Omental fat pad (tissue), 4 donors: ENCODE measurements around the gene TPPP3. TPM values are rescaled to one million over a fixed set of nuclear protein-coding genes. Genes with fewer than 3 reads are reported as not detected.

ENCODE experiments used
- ATAC-seq: fragments of 150-250 bp; one replicate; pipeline ENCODE4 v1.9.1; 2016; ENCODE audit warnings: mild to moderate bottlenecking, moderate library complexity; ENCODE audit not compliant: low FRiP score
- DNase-seq: peaks from one replicate; pipeline ENCODE4 v3.0.0-alpha.2; 2019; ENCODE audit warnings: low spot score
- total RNA-seq, 4 donors: library from RNA; depleted of rRNA; stranded (reverse); fragments of >200 nt; gene quantifications; one replicate each; pipeline ENCODE4 v1.1.0, GENCODE V29; 2016
- TF ChIP-seq, protein P1 (sequence below), 3 donors: fragments of 450-650 bp; IDR thresholded peaks; one replicate each; pipeline ENCODE4 v1.5.1; 2016 to 2017; ENCODE audit warnings: antibody characterized with exemption in 3 of 3, mild to moderate bottlenecking in 3 of 3, moderate library complexity in 2 of 3

Gene TPPP3
- total RNA-seq, 4 donors from 2014 or later: 1.0 to 24.9 (median 8.9) TPM

- TF ChIP-seq, protein P1, sequence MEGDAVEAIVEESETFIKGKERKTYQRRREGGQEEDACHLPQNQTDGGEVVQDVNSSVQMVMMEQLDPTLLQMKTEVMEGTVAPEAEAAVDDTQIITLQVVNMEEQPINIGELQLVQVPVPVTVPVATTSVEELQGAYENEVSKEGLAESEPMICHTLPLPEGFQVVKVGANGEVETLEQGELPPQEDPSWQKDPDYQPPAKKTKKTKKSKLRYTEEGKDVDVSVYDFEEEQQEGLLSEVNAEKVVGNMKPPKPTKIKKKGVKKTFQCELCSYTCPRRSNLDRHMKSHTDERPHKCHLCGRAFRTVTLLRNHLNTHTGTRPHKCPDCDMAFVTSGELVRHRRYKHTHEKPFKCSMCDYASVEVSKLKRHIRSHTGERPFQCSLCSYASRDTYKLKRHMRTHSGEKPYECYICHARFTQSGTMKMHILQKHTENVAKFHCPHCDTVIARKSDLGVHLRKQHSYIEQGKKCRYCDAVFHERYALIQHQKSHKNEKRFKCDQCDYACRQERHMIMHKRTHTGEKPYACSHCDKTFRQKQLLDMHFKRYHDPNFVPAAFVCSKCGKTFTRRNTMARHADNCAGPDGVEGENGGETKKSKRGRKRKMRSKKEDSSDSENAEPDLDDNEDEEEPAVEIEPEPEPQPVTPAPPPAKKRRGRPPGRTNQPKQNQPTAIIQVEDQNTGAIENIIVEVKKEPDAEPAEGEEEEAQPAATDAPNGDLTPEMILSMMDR (IDR thresholded peaks at IDR 0.05): no peak
- DNase-seq: no peak
- no peak for ATAC-seq
These were observed 32.7 kb upstream of the TPPP3 start for GRCh38 chr16:67426022-67426421.

- TF ChIP-seq, protein P1 (IDR thresholded peaks at IDR 0.05): no peak
- ATAC-seq (no peak), DNase-seq (no peak)
These were observed 32.3 kb upstream of the TPPP3 start for GRCh38 chr16:67425580-67425979.

DNA sequence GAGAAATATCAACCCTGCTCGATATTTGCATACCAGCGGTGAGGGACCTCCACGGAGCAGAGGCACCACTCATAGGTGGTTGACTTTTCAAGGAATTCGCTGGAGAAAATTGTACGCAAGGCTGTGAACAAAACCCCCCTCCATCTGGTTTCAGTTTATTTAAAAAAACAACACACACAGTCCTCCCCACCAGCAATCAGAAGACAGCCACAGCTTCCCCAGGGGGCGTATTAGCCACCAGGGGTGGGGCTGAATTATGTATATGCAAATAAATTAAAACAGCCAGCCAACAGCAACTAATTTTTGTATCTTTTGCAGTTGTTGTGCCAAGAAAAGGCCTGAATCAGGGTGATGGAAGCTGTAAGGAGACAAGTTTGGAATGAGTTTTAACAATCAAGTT lies 31.8 kb upstream of the TPPP3 start:
- ATAC-seq (no peak), DNase-seq (no peak)
- TF ChIP-seq, protein P1 (IDR thresholded peaks at IDR 0.05): no peak

DNA sequence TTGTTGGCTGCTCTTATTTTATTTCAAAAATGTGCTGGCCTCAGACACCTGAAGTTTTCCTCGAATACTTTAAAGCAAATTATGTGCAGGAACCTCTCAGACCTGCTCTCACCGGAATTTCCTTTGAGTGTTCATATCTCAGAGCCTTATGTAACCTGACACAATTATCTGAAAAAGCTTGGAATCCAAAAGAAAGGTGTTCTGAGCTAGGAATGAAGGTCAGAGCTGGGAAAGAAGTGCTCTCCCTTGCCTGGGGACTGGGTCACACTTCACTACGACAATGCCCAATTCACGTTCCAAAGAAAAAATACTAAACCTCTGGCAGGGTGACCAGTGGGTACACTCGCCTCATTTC lies 30.9 kb upstream of the TPPP3 start:
- no peak for DNase-seq
- ATAC-seq: no peak
- TF ChIP-seq, protein P1 (IDR thresholded peaks at IDR 0.05): no peak

DNA sequence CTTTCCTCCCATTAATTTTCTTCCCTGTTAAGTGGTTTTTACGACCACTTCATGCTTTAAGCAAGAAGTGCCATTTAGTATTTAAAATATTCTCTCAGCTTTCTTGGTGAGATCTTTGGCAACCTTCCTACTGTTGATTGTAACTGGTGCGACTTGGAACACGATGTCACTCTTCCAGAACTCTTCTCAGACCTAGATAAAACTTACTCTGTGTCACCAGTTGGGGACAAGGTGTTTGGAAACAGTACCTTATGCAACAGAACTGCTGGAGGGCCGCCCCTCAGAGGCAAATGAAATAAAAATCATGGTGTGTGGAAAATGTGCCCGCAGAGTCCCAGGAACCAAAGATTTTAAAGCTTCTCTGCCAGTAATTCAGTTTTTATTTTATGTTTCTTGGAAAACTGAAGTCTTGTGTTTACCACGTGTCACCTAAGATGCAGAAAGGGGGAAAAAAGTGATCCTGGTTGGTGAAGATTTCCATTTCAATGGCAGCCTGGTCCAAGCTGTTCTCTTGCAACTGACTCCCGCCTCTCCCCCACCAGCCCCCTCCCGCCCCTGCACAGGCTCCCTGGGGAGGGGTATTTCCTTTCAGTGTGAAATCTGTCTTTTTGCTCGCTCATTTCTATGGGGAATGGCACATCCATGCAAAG lies 30.4 kb upstream of the TPPP3 start:
- no peak for ATAC-seq

GRCh38 chr16:67423015-67423414 lies 29.7 kb upstream of the TPPP3 start:
- DNase-seq (no peak), ATAC-seq (no peak)
- TF ChIP-seq, protein P1 (IDR thresholded peaks at IDR 0.05): no peak

More for the DNA sequence above, 30.4 kb upstream of the TPPP3 start:
- DNase-seq: no peak
- TF ChIP-seq, protein P1 (IDR thresholded peaks at IDR 0.05): no peak

- ATAC-seq: no peak
- no peak for DNase-seq
- TF ChIP-seq, protein P1 (IDR thresholded peaks at IDR 0.05): no peak
These were observed 27.7 kb upstream of the TPPP3 start for GRCh38 chr16:67421030-67421429.
